GM18520 (cell line): ENCODE results near the gene UGT3A2.

Experiments
- ATAC-seq: cut with Tn5 transposase; IDR thresholded peaks from one replicate; pipeline ENCODE4 v1.9.1; 2021; ENCODE audit not compliant: unreplicated experiment

The UGT3A2 gene

DNA sequence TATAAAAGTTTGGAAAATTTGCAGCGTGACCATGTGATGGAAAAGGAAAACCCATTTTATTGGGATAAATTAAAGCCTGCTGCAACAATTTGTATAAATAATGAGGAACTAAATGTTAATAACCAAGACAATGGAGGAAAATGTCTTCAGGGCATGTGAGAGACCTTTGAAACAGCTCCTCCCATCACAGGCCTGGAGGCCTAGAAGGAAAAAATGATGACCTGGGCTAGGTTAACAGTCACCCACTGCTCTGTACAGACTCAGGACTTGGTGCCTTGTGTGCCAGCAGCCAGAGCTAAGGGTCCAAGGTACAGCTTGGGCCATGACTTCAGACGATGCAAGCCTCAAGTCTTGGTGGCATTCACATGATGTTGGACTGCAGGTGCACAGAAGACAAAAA lies 53.5 kb downstream of the UGT3A2 start:
- ATAC-seq, result no peak

DNA sequence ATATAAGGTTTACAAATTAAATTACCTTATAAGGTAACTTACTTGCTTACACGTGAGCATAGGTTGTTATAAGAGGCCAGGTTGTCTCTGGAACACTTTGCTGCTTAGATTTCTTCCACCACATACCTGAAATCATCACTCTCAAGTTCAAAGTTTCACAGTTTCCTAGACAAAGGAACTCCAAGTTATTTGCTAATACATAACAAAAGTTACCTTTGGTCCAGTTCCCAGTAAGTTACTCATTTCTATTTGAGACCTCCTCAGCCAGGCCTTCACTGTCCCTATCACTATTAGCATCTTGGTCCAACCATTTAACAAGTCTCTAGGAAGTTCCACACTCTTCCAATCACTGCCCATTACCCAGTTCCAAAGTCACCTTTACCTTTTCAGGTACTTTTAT lies 57.0 kb downstream of the UGT3A2 start:
- ATAC-seq, result no peak

DNA sequence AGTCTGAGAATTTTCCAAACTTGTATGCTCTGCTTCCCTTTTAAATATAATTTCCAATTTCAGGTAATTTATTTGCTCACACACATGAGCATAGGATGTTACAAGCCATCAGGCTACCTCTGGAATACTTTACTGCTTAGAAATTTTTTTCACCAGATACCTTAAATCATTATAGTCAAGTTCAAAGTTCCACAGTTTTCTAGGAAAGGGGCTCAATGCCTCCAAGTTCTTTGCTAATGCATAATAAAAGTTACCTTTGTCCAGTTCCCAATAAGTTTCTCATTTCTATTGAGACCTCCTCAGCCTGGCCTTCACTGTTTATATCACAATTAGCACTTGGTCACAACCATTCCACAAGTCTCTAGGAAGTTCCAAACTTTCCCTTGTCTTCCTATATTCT lies 59.3 kb downstream of the UGT3A2 start:
- ATAC-seq, result no peak

DNA sequence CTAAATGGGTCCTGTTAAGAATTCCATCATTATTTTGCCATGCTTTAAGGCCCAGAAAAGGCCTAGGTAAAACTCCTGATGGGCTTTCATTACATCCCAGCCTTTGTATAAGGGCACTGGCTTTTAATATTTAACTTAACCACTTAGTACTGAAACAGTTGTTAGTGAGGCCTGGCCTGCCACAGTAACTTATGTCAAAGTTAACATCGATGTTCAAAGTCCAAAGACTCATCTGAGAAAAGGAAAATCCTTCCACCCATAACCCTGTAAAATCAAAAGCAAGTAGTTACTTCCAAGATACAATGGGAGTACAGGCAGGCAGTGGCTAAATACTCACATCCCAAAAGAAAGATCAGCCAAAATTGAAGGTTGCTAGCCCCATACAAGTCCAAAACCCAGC lies 60.5 kb downstream of the UGT3A2 start:
- no peak for ATAC-seq

DNA sequence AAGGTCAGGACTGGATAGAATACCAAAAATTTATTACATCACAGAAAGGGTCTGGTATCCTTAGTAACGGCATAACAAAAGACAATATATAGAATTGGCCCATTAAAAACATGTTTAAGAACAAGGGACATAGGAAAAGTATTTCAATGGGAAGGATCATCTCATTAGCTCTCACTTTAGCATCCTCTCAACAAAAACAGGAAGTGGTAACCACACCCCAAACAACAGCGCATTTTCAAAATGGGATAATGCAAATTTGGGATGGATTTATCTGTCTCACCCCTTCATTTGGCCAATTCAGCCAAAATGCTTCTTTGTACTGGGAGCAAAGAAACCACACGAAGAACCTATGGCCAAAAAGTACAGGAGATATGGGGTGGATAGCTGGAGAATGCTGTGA lies 65.7 kb downstream of the UGT3A2 start:
- no peak for ATAC-seq

DNA sequence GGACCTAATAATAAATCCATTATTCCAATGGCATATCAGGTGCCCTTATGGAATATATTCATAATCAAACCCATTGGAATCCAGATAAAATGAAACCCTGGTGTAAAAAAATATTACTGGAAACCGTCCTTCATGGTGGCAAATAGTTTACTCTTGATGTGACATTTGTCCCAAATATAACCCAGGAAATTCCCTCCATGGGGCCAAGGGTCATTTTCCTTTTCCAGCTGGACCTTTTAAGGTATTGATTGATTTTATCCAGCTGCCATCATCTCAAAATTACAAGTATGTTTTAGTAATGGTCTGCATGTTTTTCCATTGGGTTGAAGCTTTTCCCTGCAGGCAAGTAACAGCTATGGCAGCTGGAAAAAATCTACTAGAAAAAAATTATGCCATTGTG lies 67.1 kb downstream of the UGT3A2 start:
- ATAC-seq, result no peak

DNA sequence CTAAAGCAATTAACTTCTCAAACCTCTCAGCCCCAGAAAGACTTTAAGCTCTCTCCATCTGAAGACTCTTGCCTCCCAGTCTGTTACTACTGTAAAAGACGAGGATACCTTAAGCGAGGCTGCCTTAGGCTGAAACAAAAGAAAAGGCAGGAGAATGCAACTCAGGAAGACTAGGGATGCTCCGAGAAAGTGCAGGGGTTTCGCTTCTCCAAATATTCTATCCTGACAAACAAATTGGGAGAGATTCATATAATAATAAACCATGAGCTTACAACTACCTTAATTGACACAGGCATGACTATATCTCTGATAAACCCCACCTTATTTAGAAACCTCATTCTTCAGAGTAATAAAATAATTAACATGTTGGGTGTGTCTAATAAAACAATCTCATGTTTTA lies 70.6 kb downstream of the UGT3A2 start:
- no peak for ATAC-seq

DNA sequence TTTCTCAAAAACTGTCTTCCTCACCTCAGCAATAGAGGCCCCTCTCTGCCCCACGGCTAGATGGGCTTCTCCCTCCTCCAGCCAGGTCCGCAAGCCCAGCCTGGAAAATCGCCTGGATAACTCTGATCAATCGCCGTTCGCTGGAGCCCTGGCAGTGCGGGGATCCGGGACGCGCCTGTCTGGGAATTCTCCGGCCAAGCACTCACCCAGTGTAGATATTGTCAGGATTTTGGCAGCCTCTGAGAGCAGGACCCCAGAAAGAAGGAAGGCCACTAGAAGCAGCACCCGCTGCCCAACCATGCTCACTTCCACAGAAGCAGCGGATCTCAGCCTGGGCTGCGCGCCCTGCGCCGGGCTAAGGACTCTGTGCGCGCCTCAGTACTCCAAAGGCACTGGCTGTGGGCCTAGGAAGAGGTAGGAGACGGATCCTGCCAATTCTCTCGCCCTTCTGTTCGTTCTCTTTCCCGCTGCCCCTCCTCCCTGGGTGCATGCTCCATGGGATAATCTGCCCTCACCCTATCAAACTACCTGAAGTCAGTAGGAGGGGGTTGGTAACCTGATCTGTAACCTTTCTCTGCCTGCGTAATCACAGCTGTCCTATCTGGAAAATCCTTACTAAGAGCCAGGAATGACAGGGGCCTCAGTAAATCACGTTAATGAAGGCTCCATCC lies 75.6 kb downstream of the UGT3A2 start, which contains the start of gene UGT3A1:
Gene UGT3A1 (minus strand): TSS at position 450 of the 671 bp plus-strand sequence. CDS start 150 bp downstream, at position 300.
- ATAC-seq, result no peak

DNA sequence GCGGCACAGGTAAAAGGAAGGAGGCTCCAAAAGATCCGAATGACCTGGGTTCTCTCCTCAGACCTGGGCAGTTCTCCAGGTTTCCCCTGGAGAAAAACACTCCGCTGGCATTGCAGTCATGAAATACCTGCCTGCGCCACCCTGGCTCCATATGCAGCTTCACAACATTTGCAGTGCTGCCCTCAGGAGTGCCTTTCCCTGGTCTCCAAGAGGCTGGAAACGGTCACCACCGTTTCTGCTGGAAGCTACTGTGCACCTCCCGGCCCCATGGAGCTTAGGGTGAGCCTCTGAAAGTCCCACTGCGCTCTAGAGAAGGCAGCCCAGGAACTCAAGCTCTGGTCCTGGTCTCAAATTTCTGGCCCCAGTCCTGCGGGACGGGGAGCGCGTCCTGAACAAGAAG lies 76.2 kb downstream of the UGT3A2 start:
- no peak for ATAC-seq

DNA sequence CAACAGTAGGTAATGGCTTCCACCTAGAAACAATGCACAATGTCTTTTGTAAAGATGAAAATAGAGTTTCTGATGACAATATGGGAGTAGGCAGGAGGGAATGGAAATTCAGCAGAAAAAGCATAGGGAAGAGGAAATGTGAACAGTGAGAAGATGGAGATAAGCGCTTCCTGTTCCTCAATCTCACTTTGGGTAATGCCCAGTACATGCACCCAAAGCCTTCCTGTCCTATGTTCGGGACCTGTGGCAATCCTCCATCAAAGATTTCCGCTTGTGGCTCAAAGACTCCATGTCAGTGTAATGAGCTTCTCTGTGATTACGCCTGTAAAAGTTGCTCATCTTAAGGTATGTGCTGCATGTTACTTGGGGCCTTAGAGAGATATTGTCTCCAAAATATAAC lies 78.2 kb downstream of the UGT3A2 start:
- no peak for ATAC-seq

DNA sequence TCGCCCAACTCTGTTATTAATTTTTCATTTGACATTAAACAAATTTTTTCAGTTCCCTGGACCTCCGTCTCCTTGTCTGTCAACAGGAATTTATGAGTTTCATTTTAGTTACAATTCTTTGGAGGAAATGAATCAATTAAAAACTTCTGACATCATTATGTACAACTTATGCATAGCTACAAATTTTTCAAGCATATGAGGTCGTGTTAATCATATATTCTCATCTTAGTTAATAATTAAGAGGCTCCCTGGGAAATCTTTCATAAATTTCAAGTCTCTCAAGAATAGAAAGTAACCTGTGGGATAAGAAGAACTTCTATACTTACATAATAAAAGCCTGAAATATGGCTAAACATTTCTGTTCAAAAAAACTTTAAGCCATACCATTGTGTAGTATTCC lies 78.9 kb downstream of the UGT3A2 start:
- ATAC-seq, result no peak
